Progenitor cell of endocrine pancreas (in vitro differentiated cells): Measurements from ENCODE around the gene VCPKMT. TPM values are rescaled to one million over a fixed set of nuclear protein-coding genes. Genes with fewer than 3 reads are reported as not detected.

ENCODE experiments used
- DNase-seq: peaks from one replicate; pipeline ENCODE4 v3.0.0; 2021; ENCODE audit warnings: low spot score; ENCODE audit not compliant: unreplicated experiment
- H3K27ac Mint-ChIP-seq: 2 replicates; pipeline ENCODE4 v1.8.0; 2021; ENCODE audit warnings: mild to moderate bottlenecking, moderate library complexity, mixed read lengths
- H3K27me3 Mint-ChIP-seq: 2 replicates; pipeline ENCODE4 v1.8.0; 2021; ENCODE audit warnings: mixed read lengths
- H3K36me3 Mint-ChIP-seq: 2 replicates; pipeline ENCODE4 v1.8.0; 2022; ENCODE audit warnings: mixed read lengths; ENCODE audit not compliant: insufficient read depth
- H3K4me1 Mint-ChIP-seq: 2 replicates; pipeline ENCODE4 v1.8.0; 2021; ENCODE audit warnings: low read depth, mixed read lengths
- H3K4me3 Mint-ChIP-seq: 2 replicates; pipeline ENCODE4 v1.8.0; 2021; ENCODE audit warnings: low read depth, mild to moderate bottlenecking, moderate library complexity, mixed read lengths
- H3K9me3 Mint-ChIP-seq: 2 replicates; pipeline ENCODE4 v1.8.0; 2021; ENCODE audit warnings: low read depth, mixed read lengths
- total RNA-seq: library from RNA; stranded (reverse); gene quantifications from 2 replicates; pipeline ENCODE4 v1.2.1, GENCODE V29; 2021
- TF ChIP-seq, protein P1 (sequence below): fragments of 200-600 bp; sonication (generic); IDR thresholded peaks from one replicate; pipeline ENCODE4 v1.5.0; 2021; ENCODE audit warnings: antibody characterized with exemption, mild to moderate bottlenecking; ENCODE audit not compliant: unreplicated experiment

Gene VCPKMT
- total RNA-seq, 1 donor from 2014 or later = 14.6 TPM

DNA sequence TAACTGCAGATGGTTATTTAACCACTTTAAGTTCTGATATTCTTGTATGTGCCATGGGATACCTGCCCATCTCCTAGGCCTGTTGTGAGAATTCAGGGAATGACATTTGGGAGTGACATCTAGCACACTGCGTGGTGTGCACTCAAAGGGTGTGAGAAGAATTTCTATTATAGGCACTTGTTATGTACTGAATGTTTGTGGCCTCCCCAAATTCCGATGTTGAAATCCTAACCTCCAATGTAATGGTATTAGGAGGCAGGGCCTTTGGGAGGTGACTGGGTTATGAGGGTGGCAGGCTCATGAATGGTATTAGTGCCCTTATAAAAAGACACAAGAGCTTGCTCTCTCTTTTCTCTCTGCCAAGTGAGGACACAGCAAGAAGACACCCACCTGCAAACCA, 27.6 kb downstream of the VCPKMT start:
- TF ChIP-seq, protein P1, sequence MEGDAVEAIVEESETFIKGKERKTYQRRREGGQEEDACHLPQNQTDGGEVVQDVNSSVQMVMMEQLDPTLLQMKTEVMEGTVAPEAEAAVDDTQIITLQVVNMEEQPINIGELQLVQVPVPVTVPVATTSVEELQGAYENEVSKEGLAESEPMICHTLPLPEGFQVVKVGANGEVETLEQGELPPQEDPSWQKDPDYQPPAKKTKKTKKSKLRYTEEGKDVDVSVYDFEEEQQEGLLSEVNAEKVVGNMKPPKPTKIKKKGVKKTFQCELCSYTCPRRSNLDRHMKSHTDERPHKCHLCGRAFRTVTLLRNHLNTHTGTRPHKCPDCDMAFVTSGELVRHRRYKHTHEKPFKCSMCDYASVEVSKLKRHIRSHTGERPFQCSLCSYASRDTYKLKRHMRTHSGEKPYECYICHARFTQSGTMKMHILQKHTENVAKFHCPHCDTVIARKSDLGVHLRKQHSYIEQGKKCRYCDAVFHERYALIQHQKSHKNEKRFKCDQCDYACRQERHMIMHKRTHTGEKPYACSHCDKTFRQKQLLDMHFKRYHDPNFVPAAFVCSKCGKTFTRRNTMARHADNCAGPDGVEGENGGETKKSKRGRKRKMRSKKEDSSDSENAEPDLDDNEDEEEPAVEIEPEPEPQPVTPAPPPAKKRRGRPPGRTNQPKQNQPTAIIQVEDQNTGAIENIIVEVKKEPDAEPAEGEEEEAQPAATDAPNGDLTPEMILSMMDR = no peak
- H3K36me3 Mint-ChIP-seq = no peaks in the 10 kb centered on the region
- peaks cover 2% of the 10 kb centered on the region for H3K4me1 Mint-ChIP-seq
- H3K9me3 Mint-ChIP-seq = no peaks in the 10 kb centered on the region
- H3K27ac Mint-ChIP-seq = no peak overlapping the region
- no peak overlapping the region for H3K4me3 Mint-ChIP-seq
- no peaks in the 10 kb centered on the region for H3K27me3 Mint-ChIP-seq
- DNase-seq = no peak

DNA sequence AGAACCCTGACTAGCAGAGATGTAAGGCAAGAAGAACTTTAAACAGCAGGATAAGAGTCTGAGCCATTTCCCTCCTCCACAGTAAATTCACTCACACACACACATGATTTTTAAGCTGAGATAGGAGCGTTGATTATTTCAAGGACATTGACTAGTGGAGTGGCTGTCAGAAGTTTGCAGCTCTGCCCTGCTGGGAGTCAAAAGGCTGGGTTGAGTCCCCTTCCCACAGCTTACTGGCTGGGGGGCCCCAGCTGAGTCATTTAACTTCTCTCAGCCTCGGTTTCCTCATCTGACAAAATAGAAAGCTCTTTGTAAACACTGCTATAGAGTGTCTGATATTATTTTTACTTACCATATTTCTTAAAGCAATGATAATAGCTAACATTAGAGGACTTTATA, 28.3 kb downstream of the VCPKMT start:
- no peaks in the 10 kb centered on the region for H3K36me3 Mint-ChIP-seq
- TF ChIP-seq, protein P1 = no peak

DNA sequence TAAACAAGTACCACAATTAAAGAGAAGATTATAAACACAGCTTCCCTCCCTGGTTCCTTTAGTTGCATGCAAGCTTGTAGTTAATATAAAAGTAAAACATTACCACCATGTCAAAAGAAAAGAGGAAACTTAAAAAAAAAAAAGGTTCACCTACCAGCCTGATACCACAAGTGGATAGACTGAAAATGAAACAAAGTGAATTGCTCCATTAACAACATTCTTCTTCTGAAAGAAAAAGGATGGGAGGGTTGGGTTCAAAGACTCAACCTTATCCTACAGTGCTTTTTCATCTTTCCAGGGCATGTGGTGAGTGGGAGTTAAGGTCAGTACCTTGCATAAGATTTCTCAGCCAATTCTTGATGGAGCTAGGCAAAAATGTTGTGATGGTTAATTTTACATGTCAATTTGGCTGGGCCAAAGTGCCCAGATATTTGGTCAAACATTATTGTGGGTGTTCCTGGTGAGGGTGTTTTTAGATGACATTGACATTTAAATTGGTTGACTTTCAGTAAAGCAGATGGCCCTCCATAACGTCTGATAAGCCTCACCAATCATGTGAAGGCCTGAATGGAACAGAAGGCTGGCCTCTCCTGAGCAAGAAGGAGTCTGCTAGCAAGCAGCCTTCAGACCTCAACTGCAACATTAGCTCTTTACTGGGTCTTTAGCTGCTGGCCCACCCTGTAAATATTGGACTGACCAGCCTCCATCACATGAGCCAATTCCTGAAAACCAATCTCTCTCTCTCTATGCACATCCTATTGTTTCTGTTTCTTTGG, 28.8 kb downstream of the VCPKMT start:
- DNase-seq = no peak
- TF ChIP-seq, protein P1 = no peak
- H3K4me3 Mint-ChIP-seq = no peak overlapping the region
- no peaks in the 10 kb centered on the region for H3K4me1 Mint-ChIP-seq
- no peaks in the 10 kb centered on the region for H3K9me3 Mint-ChIP-seq
- H3K27ac Mint-ChIP-seq = no peak overlapping the region
- H3K36me3 Mint-ChIP-seq = no peaks in the 10 kb centered on the region
- no peaks in the 10 kb centered on the region for H3K27me3 Mint-ChIP-seq

More for the DNA sequence above, 28.3 kb downstream of the VCPKMT start:
- no peak for DNase-seq
- Mint-ChIP-seq H3K4me3 (no peak overlapping the region), H3K4me1 (no peaks in the 10 kb centered on the region), H3K9me3 (no peaks in the 10 kb centered on the region), H3K27ac (no peak overlapping the region), H3K27me3 (no peaks in the 10 kb centered on the region)

DNA sequence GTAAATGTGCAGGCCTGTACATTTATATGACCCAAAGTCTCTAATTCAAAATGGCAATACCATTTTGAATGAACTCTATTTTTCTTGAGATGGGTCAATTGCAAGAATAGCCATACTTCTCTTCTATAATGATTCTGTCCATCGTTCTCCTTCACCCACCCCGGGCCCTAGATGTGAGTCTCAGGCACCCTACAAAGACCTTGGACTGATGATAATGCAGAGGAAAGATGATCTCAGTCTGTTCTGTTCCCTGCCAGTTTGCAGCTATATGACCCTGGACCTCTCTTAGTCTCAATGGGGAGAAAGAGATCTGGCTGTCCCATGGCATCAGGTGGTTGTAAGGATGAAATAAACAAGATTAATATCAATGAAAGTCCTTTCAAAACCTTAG, 30.1 kb downstream of the VCPKMT start:
- no peaks in the 10 kb centered on the region for H3K36me3 Mint-ChIP-seq
- no peaks in the 10 kb centered on the region for H3K27me3 Mint-ChIP-seq
- H3K4me1 Mint-ChIP-seq = peaks cover 4% of the 10 kb centered on the region
- no peaks in the 10 kb centered on the region for H3K9me3 Mint-ChIP-seq
- TF ChIP-seq, protein P1 = no peak
- no peak for DNase-seq
- H3K27ac Mint-ChIP-seq = no peak overlapping the region
- H3K4me3 Mint-ChIP-seq = no peak overlapping the region

DNA sequence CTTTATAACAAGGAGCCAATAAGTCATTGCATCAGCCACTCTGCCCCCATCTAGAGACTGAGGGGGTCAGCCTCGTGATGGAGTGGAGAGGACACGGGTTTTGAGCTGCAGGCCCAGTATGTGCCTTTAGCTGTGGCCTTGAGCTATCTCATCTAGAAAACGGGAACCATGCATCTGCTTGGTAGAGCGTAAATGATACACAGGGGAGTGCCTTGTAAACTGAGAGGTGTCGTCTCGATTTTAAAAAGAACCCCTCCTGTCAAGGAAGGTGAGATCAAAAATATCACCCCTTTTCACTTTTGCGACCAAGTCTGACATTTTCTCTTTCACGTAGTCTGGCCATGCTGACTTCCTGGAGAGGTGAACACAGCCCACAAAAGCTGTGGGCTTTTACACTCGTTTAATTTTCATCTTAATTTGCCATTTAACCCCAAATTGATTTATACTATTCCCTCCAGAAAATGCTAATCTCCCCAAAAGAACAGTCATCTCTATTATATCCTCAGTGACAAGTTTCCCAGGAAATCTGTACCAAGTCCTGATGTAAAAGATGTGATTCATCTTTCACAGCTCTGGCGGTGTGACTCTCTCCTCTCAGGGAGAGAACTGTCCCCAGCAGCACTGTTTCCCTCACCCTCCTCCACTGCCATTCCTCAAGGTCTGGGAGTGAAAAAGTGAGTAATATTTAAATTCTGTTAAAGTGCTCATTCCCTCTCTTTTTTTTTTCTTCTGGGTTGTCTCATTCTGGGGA, 30.6 kb downstream of the VCPKMT start:
- DNase-seq = no peak
- TF ChIP-seq, protein P1 = no peak
- Mint-ChIP-seq H3K27ac (no peak overlapping the region), H3K27me3 (no peaks in the 10 kb centered on the region), H3K4me3 (no peak overlapping the region), H3K4me1 (peaks cover 4% of the 10 kb centered on the region), H3K36me3 (no peaks in the 10 kb centered on the region), H3K9me3 (no peaks in the 10 kb centered on the region)
